K562 (cell line): ENCODE results near the gene MATN1. TPM values are rescaled to one million over a fixed set of nuclear protein-coding genes. Genes with fewer than 3 reads are reported as not detected.

Experiments used
- CTBP1 ChIP-seq: fragments of 450-650 bp; IDR thresholded peaks from 2 replicates; pipeline ENCODE4 v1.6.1; 2016; ENCODE audit warnings: borderline replicate concordance
- HNRNPUL1 ChIP-seq: fragments of 200-400 bp; formaldehyde crosslinking; IDR thresholded peaks from 2 replicates; pipeline ENCODE4 v1.6.1; 2017; ENCODE audit warnings: low read length
- POLR2AphosphoS5 ChIP-seq: IDR thresholded peaks from 2 replicates; pipeline ENCODE4 v1.6.1; 2011; ENCODE audit warnings: mild to moderate bottlenecking, low read depth, low read length, moderate library complexity; ENCODE audit not compliant: control insufficient read depth, insufficient read depth
- RREB1 ChIP-seq: fragments of 250-450 bp; sonication (Bioruptor Pico); IDR thresholded peaks from 2 replicates; pipeline ENCODE4 v1.4.0; 2020
- ZFP30 ChIP-seq: fragments of 250-450 bp; sonication (Bioruptor Pico); IDR thresholded peaks from 2 replicates; pipeline ENCODE4 v1.8.0; 2022; ENCODE audit warnings: moderate library complexity, mild to moderate bottlenecking, inconsistent platforms, borderline replicate concordance
- ZNF146 ChIP-seq: IDR thresholded peaks from one replicate; pipeline ENCODE4 v1.6.1; 2018; ENCODE audit warnings: missing compliant biosample characterization; ENCODE audit not compliant: unreplicated experiment
- ZNF695 ChIP-seq: fragments of 450-650 bp; formaldehyde crosslinking; IDR thresholded peaks from 2 replicates; pipeline ENCODE4 v1.4.0; 2020; ENCODE audit warnings: mild to moderate bottlenecking, moderate library complexity
- polyA plus RNA-seq, 8 experiments: library from polyadenylated mRNA; depleted of rRNA in 4 of 8; stranded (reverse) in 5 of 8; unstranded in 3 of 8; fragments of >200 nt; fragmentation: Nextera tagmentation in 2 of 8; fragmentation: Illumina TruSeq in 1 of 8; extraction: Ambion mirVana in 2 of 8; extraction: Trizol in 1 of 8; gene quantifications; 2 replicates each; pipeline versions ENCODE4 v1.2.1 to v1.2.3, GENCODE V29; 2011 to 2014; ENCODE audit warnings: inconsistent platforms in 1 of 8, missing spikeins in 1 of 8
- total RNA-seq, 7 experiments: library from RNA; depleted of rRNA in 6 of 7; stranded (reverse); fragments of >200 nt in 6 of 7; fragmentation: Illumina TruSeq in 2 of 7; extraction: Trizol in 2 of 7; gene quantifications; 2 replicates each; pipeline versions ENCODE4 v1.2.1 to v1.2.3, GENCODE V29; 2011 to 2021; ENCODE audit warnings: low replicate concordance in 1 of 7
- TF ChIP-seq, protein P1 (sequence below): fragments of 250-450 bp; sonication (Bioruptor Pico); IDR thresholded peaks from 2 replicates; pipeline ENCODE4 v1.5.0; 2020; ENCODE audit warnings: mild to moderate bottlenecking
- TF ChIP-seq, protein P2 (sequence below): fragments of 450-650 bp; IDR thresholded peaks from 2 replicates; pipeline ENCODE4 v1.6.1; 2017; ENCODE audit warnings: antibody characterized with exemption
- TF ChIP-seq, protein P3 (sequence below): IDR thresholded peaks from 2 replicates; pipeline ENCODE4 v1.6.1; 2014; ENCODE audit warnings: antibody characterized with exemption

MATN1 gene
- total and polyA plus RNA-seq, 9 of the 15 experiments (the other 6 are each of a cell fraction or from before 2014, with no cell fraction given): 0.10 to 2.3 (median 1.2) TPM

DNA sequence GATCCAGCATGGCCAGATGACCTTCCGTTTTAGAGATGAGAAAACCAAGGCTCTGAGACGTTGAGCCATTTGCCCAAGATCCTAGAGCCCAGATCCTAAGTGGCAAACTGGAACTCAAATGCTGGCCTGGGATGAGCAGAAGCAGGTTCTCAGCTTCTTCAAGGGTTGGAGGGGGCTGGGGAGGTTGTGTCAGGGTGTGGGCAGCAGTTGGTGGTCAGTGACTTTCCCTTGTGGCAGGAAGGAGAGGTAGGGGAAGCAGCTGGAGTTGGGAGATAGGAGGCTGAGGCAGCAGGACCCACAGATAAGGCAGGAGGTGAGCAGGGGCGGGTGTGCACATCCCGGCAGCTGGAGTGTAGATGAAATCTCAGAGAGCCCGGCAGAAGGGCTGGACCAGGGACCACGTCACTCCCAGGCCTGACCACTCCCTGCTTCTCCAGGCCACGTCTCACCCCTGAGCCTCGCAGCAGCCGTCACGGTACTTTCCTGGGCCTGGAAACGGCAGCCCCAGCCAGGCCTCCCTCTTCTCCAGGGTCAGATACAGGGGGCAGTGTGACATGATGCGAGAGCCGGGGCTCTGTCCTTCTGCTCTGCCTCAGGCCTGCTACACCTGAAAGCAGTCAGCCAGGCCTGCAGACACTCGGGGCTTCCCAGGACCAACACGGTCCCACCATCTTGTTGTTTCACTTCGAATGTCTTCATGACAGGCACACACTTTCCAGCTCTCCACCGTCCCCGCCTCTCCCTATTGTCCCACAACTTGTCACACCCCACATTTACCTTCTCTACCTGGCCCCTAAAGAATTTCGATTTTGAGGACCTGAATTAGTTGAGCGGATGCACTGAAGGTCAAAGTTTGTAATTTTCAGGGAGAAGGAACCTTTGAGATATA, 45.7 kb upstream of the MATN1 start (continued):
- no peak for TF ChIP-seq ZFP30
- peak; percentile 97 for TF ChIP-seq RREB1 (CRISPR knock-in tag)
- TF ChIP-seq POLR2AphosphoS5: peak; percentile 100
- TF ChIP-seq, protein P1, sequence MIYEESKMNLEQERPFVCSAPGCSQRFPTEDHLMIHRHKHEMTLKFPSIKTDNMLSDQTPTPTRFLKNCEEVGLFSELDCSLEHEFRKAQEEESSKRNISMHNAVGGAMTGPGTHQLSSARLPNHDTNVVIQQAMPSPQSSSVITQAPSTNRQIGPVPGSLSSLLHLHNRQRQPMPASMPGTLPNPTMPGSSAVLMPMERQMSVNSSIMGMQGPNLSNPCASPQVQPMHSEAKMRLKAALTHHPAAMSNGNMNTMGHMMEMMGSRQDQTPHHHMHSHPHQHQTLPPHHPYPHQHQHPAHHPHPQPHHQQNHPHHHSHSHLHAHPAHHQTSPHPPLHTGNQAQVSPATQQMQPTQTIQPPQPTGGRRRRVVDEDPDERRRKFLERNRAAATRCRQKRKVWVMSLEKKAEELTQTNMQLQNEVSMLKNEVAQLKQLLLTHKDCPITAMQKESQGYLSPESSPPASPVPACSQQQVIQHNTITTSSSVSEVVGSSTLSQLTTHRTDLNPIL: peak; percentile 83
- peak; percentile 100 for TF ChIP-seq CTBP1
- TF ChIP-seq ZNF695 (CRISPR knock-in tag): 0 out of 2 replicates have a peak, but pooled peaks have one; percentile 22
- no peak for TF ChIP-seq HNRNPUL1
- TF ChIP-seq, protein P2, sequence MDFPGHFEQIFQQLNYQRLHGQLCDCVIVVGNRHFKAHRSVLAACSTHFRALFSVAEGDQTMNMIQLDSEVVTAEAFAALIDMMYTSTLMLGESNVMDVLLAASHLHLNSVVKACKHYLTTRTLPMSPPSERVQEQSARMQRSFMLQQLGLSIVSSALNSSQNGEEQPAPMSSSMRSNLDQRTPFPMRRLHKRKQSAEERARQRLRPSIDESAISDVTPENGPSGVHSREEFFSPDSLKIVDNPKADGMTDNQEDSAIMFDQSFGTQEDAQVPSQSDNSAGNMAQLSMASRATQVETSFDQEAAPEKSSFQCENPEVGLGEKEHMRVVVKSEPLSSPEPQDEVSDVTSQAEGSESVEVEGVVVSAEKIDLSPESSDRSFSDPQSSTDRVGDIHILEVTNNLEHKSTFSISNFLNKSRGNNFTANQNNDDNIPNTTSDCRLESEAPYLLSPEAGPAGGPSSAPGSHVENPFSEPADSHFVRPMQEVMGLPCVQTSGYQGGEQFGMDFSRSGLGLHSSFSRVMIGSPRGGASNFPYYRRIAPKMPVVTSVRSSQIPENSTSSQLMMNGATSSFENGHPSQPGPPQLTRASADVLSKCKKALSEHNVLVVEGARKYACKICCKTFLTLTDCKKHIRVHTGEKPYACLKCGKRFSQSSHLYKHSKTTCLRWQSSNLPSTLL: peak; percentile 82
- TF ChIP-seq, protein P3, sequence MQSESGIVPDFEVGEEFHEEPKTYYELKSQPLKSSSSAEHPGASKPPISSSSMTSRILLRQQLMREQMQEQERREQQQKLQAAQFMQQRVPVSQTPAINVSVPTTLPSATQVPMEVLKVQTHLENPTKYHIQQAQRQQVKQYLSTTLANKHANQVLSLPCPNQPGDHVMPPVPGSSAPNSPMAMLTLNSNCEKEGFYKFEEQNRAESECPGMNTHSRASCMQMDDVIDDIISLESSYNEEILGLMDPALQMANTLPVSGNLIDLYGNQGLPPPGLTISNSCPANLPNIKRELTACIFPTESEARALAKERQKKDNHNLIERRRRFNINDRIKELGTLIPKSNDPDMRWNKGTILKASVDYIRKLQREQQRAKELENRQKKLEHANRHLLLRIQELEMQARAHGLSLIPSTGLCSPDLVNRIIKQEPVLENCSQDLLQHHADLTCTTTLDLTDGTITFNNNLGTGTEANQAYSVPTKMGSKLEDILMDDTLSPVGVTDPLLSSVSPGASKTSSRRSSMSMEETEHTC: peak; percentile 97
- TF ChIP-seq ZNF146 (CRISPR knock-in tag): no peak
